ENCODE results near the gene TMEM201.

Gene TMEM201

DNA sequence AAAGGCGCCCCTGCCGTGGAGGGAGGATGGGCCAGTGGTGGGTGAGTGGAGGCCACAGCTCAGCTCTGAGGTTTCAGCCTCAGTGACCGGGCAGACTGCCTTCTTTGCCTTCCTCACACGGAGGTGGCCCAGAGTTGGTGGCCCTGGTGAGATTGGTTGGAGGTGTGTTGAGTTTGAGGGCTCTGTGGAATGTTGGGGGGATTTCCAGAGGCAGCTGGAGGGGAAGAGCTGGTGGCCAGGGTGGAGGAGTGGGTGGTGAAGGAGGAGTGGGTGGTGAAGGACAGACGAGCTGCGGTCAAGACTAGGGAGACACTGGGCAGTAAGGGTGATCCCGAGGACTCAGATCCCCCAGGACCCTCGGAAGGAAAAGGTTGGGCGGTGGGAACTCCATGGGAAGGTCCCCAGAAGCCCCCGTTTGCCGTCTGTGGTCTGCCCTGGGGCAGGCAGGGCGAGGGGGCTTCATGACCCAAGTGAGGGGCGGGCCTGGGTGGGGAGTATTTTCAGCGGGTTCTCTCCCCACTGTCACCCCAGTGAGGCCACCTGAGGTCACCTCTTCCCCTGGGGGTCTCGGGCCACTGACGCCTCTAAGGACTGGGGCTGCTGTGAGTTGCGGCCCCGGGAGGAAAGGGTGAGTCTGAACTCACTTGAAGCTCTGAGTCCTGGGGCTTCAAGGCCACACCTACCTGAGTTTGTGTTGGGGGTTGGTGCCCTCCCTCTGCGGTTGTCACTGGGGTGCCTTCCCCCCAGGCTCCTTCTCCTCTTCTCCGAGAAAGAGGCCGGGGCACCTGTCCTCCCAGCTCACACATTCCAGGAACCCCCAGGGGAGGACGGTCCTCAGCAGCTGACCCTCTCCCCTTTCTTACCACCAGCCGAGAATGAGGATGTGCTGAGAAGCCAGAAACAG lies 40.1 kb downstream of the TMEM201 start:
- TF ChIP-seq RAD21 (IDR thresholded peaks at IDR 0.05; ENCODE audit: low read depth) (no peak), ZBTB7A (IDR thresholded peaks at IDR 0.05; ENCODE audit: low read depth) (no peak), CEBPB (IDR thresholded peaks at IDR 0.05) (no peak), NFIC (IDR thresholded peaks at IDR 0.05) (no peak)
- TF ChIP-seq, protein P1, sequence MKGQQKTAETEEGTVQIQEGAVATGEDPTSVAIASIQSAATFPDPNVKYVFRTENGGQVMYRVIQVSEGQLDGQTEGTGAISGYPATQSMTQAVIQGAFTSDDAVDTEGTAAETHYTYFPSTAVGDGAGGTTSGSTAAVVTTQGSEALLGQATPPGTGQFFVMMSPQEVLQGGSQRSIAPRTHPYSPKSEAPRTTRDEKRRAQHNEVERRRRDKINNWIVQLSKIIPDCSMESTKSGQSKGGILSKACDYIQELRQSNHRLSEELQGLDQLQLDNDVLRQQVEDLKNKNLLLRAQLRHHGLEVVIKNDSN (IDR thresholded peaks at IDR 0.05): no peak

DNA sequence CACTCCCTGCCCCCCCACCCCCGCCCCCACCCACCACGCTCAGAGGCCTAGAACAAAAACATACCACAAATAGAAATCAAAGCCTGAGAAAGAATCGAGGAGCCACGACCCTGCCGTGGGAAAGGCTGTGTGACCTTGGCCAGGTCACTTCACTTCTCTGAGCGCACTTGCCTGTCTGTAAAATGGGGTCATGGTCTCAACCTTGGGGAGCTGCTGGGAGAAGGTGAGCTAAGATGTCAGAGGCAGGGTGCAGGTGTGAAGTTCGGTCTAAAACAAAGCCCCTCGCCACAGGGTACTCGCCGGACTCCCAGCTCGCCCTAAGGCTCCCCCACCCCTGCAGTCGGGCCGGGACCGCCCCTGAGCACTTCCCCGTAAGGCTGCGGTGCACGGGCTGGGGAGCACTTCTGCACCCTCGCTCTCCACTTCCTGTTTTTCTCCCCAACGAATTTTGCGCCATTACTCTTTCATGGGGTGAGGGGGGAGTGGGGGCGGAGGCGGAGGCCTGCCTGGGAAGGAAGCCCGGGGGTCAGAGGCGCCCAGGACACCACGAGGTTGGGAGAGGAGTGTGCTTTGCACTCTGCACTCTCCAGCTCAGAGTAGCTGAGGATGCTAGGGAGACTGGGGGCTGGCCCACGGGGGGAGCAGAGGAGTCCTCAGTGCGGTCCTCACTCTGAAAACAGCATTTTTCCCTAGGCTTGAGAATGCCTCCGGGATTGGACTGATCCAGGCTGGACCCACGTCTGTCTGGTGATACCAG lies 40.9 kb downstream of the TMEM201 start:
- no peak for TF ChIP-seq EP300 (IDR thresholded peaks at IDR 0.05; ENCODE audit: borderline replicate concordance)
- TF ChIP-seq TAF1 (IDR thresholded peaks at IDR 0.05; ENCODE audit: low read depth): no peak
- no peak for TF ChIP-seq ZBTB7A (IDR thresholded peaks at IDR 0.05; ENCODE audit: low read depth)
- TF ChIP-seq, protein P2, sequence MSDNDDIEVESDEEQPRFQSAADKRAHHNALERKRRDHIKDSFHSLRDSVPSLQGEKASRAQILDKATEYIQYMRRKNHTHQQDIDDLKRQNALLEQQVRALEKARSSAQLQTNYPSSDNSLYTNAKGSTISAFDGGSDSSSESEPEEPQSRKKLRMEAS (IDR thresholded peaks at IDR 0.05): no peak

DNA sequence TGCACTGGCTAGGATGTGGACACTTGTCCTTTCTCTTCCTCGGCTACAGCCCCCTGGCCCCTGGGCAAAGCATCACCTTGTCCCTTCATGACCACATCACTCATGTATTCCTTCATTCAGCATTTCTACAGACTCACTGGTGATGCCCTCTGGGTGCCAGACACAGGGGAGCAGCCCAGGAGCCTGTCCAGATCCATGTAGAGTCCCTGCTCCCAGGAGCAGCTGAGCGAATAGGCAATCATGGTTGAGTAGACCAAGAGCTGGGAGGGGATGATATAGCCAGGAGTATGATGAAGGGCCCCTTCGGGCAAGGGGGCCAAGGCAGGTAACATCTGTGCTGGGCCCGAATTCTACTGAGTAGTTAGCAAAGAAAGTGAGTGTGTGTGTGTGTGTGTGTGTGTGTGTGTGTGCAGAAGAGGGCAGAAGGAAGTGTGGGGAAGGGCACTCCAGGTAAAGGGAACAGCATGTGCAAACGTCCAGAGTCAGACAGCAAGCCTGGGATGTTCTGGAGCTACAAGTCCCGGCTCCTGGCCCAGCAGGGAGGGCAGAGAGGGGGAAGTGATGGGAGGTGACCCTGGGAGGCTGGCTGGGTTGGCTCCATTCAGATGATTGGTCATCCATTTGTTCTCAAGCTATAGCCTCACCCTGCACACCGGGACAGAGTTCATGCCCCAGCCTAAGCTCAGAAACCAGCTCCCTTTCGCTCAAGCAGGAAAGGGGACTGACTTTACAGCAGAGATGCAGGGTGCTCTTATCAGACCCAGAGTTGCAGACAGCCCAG lies 41.8 kb downstream of the TMEM201 start:
- TF ChIP-seq NFIC (IDR thresholded peaks at IDR 0.05) (no peak), CREB1 (IDR thresholded peaks at IDR 0.05; ENCODE audit: low read depth) (no peak), CEBPB (IDR thresholded peaks at IDR 0.05) (no peak), ZBTB7A (IDR thresholded peaks at IDR 0.05; ENCODE audit: low read depth) (no peak)
- TF ChIP-seq, protein P1 (IDR thresholded peaks at IDR 0.05): no peak
- TF ChIP-seq, protein P3, sequence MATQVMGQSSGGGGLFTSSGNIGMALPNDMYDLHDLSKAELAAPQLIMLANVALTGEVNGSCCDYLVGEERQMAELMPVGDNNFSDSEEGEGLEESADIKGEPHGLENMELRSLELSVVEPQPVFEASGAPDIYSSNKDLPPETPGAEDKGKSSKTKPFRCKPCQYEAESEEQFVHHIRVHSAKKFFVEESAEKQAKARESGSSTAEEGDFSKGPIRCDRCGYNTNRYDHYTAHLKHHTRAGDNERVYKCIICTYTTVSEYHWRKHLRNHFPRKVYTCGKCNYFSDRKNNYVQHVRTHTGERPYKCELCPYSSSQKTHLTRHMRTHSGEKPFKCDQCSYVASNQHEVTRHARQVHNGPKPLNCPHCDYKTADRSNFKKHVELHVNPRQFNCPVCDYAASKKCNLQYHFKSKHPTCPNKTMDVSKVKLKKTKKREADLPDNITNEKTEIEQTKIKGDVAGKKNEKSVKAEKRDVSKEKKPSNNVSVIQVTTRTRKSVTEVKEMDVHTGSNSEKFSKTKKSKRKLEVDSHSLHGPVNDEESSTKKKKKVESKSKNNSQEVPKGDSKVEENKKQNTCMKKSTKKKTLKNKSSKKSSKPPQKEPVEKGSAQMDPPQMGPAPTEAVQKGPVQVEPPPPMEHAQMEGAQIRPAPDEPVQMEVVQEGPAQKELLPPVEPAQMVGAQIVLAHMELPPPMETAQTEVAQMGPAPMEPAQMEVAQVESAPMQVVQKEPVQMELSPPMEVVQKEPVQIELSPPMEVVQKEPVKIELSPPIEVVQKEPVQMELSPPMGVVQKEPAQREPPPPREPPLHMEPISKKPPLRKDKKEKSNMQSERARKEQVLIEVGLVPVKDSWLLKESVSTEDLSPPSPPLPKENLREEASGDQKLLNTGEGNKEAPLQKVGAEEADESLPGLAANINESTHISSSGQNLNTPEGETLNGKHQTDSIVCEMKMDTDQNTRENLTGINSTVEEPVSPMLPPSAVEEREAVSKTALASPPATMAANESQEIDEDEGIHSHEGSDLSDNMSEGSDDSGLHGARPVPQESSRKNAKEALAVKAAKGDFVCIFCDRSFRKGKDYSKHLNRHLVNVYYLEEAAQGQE (IDR thresholded peaks at IDR 0.05; ENCODE audit: low read depth): no peak

DNA sequence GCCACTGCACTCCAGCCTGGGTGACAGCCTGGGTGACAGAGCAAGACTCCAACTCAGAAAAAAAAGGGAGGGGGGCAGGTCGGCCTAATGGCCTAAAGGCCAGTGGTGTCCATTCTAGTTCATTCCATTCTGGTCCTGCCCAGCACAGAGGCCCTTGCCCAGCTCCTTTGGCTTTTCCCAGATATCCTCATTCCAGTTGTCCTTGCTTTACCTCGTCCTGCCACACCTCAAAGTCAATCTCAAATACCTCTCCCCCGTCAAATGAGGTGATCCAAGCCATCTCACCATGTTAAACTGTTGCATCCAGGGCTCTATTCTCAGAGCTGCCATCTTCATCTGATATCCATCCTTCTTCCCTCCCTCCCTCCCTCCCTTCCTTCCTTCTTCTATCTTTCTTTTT lies 42.9 kb downstream of the TMEM201 start:
- TF ChIP-seq CEBPB (IDR thresholded peaks at IDR 0.05) (no peak), EP300 (IDR thresholded peaks at IDR 0.05; ENCODE audit: borderline replicate concordance) (no peak), NFIC (IDR thresholded peaks at IDR 0.05) (no peak), FOXM1 (IDR thresholded peaks at IDR 0.05; ENCODE audit: borderline replicate concordance, low read depth) (no peak), CREB1 (IDR thresholded peaks at IDR 0.05; ENCODE audit: low read depth) (no peak), TCF12 (IDR thresholded peaks at IDR 0.05; ENCODE audit: low read depth) (no peak), ZBTB7A (IDR thresholded peaks at IDR 0.05; ENCODE audit: low read depth) (no peak), TEAD4 (IDR thresholded peaks at IDR 0.05) (no peak)
- TF ChIP-seq, protein P3 (IDR thresholded peaks at IDR 0.05; ENCODE audit: low read depth): no peak
- TF ChIP-seq, protein P1 (IDR thresholded peaks at IDR 0.05): no peak

DNA sequence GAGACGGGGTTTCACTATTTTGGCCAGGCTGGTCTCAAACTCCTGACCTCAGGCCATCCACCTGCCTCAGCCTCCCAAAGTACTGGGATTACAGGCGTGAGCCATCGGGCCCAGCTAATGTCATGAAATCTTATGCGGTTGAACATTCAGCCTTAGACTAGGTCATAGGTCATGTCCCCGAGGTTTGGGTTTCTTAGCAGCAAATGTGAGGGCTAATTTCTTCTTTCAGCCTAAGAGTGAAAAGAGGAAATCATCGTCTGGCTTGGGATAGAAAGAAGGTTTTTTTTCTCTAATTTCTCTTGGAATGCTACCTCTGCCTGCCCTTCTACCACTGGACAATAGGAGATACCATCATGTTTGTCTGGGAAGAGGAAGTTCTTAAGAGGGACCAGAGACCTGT lies 44.8 kb downstream of the TMEM201 start:
- TF ChIP-seq CEBPB (IDR thresholded peaks at IDR 0.05) (no peak), EP300 (IDR thresholded peaks at IDR 0.05; ENCODE audit: borderline replicate concordance) (no peak), ZBTB7A (IDR thresholded peaks at IDR 0.05; ENCODE audit: low read depth) (no peak), NFIC (IDR thresholded peaks at IDR 0.05) (no peak), TAF1 (IDR thresholded peaks at IDR 0.05; ENCODE audit: low read depth) (no peak), CREB1 (IDR thresholded peaks at IDR 0.05; ENCODE audit: low read depth) (no peak), TEAD4 (IDR thresholded peaks at IDR 0.05) (no peak), FOXM1 (IDR thresholded peaks at IDR 0.05; ENCODE audit: borderline replicate concordance, low read depth) (no peak)
- TF ChIP-seq, protein P2 (IDR thresholded peaks at IDR 0.05): no peak
- TF ChIP-seq, protein P1 (IDR thresholded peaks at IDR 0.05): no peak

Data from Ishikawa (cell line).